Measurements from ENCODE around the gene EXD2. TPM values are rescaled to one million over a fixed set of nuclear protein-coding genes. Genes with fewer than 3 reads are reported as not detected.

EXD2 gene, protein sequence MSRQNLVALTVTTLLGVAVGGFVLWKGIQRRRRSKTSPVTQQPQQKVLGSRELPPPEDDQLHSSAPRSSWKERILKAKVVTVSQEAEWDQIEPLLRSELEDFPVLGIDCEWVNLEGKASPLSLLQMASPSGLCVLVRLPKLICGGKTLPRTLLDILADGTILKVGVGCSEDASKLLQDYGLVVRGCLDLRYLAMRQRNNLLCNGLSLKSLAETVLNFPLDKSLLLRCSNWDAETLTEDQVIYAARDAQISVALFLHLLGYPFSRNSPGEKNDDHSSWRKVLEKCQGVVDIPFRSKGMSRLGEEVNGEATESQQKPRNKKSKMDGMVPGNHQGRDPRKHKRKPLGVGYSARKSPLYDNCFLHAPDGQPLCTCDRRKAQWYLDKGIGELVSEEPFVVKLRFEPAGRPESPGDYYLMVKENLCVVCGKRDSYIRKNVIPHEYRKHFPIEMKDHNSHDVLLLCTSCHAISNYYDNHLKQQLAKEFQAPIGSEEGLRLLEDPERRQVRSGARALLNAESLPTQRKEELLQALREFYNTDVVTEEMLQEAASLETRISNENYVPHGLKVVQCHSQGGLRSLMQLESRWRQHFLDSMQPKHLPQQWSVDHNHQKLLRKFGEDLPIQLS
- total RNA-seq = 27.9 and 34.2 TPM in 2 replicates

DNA sequence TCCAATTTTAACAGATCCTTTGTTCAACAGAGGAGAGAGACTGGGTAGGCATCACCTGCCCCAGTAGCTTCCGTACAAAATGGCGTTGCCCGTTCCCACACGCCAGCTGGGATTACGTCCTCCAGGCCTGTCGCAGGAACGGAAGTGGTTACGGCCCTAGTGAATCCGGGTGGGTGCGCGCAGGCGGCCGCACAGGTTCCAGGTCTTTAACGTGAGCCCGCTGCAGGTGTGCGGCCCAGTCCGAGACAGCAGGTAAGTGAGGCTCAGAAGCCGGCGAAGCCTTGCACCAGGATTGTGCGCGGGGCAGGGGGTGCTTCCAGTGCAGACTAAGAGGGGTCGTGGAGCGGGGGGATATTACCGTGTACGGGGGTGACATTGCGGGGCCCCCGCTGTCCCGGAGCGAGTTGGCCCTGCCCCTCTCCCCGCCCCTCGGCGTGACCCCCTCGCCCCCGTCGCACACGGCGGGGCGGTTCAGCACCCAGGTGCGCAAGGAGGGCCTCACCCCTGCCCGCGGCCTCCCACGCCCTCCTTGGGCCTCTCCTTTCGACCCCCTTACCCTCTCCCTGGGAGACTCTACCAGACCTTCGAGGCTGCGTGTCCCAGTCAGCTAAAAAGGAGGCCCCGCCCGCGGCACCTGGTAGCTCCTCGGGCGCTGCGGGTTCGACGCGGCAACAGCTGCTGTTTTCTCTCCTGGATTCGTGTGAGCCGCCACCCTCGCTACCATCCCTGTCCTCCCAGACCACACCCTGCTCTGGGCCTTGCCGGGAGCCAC lies at the start of gene EXD2:
EXD2 (plus strand) TSS at position 159 of the 772 bp plus-strand sequence. CDS start 17,973 bp downstream, outside the sequence.
- no peaks in the 10 kb centered on the region for H3K36me3 ChIP-seq (ENCODE audit: control insufficient read depth, insufficient read depth, low read length)
- DNase-seq (ENCODE audit: low read depth) = peak; percentile 62
- peak within 1 kb of the TSS; percentile 98 for H3K4me3 ChIP-seq (ENCODE audit: low read depth, low read length)
- TF ChIP-seq, protein P1, sequence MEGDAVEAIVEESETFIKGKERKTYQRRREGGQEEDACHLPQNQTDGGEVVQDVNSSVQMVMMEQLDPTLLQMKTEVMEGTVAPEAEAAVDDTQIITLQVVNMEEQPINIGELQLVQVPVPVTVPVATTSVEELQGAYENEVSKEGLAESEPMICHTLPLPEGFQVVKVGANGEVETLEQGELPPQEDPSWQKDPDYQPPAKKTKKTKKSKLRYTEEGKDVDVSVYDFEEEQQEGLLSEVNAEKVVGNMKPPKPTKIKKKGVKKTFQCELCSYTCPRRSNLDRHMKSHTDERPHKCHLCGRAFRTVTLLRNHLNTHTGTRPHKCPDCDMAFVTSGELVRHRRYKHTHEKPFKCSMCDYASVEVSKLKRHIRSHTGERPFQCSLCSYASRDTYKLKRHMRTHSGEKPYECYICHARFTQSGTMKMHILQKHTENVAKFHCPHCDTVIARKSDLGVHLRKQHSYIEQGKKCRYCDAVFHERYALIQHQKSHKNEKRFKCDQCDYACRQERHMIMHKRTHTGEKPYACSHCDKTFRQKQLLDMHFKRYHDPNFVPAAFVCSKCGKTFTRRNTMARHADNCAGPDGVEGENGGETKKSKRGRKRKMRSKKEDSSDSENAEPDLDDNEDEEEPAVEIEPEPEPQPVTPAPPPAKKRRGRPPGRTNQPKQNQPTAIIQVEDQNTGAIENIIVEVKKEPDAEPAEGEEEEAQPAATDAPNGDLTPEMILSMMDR (IDR thresholded peaks at IDR 0.05; ENCODE audit: insufficient read depth, low read length, poor library complexity, severe bottlenecking) = no peak
- no peaks in the 10 kb centered on the region for H3K27me3 ChIP-seq (ENCODE audit: control insufficient read depth, insufficient read depth, low read length)

DNA sequence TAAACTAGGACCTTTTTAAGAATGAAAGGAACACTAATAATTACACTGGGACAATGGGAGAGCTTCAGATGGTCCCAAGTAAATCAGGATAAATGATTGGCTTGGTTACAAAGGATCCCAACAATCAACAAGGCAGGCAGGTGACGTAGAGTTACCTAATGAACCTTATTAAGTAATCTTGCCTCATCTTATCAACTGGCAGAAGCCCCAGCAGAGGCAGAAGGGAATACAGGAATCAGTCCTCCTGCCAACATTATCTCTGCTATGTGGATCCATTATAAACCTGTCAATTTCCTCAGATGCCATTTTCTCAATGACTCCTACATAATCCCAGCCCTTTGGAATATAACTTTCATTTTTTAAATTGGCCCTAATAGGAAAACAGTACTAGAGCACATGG lies 49.7 kb upstream of the EXD2 start:
- TF ChIP-seq, protein P1 (IDR thresholded peaks at IDR 0.05; ENCODE audit: insufficient read depth, low read length, poor library complexity, severe bottlenecking) = no peak
- DNase-seq (ENCODE audit: low read depth) = no peak
- H3K27me3 ChIP-seq (ENCODE audit: control insufficient read depth, insufficient read depth, low read length) = no peaks in the 10 kb centered on the region
- H3K36me3 ChIP-seq (ENCODE audit: control insufficient read depth, insufficient read depth, low read length) = no peaks in the 10 kb centered on the region
- no peak overlapping the region for H3K4me3 ChIP-seq (ENCODE audit: low read depth, low read length)

DNA sequence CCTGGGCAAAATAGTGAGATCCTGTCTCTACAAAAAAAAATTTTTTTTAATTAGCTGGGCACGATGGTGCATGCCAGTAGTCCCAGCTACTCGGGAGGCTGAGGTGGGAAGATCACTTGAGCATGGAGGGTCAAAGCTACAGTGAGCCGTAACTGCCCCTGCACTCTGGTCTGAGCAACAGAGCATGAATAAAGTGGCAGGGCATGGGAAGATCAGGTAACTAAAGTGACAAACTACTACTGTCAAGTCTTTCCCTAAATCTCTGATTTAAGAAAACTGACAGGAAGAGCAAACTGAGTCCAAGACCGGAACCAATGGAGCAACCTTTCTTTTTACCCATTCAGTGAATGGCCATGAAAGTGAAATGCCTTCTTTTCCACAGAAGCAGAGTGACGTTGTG lies 49.2 kb upstream of the EXD2 start:
- no peaks in the 10 kb centered on the region for H3K27me3 ChIP-seq (ENCODE audit: control insufficient read depth, insufficient read depth, low read length)
- no peaks in the 10 kb centered on the region for H3K36me3 ChIP-seq (ENCODE audit: control insufficient read depth, insufficient read depth, low read length)
- H3K4me3 ChIP-seq (ENCODE audit: low read depth, low read length) = no peak overlapping the region
- TF ChIP-seq, protein P1 (IDR thresholded peaks at IDR 0.05; ENCODE audit: insufficient read depth, low read length, poor library complexity, severe bottlenecking) = no peak
- DNase-seq (ENCODE audit: low read depth) = no peak

DNA sequence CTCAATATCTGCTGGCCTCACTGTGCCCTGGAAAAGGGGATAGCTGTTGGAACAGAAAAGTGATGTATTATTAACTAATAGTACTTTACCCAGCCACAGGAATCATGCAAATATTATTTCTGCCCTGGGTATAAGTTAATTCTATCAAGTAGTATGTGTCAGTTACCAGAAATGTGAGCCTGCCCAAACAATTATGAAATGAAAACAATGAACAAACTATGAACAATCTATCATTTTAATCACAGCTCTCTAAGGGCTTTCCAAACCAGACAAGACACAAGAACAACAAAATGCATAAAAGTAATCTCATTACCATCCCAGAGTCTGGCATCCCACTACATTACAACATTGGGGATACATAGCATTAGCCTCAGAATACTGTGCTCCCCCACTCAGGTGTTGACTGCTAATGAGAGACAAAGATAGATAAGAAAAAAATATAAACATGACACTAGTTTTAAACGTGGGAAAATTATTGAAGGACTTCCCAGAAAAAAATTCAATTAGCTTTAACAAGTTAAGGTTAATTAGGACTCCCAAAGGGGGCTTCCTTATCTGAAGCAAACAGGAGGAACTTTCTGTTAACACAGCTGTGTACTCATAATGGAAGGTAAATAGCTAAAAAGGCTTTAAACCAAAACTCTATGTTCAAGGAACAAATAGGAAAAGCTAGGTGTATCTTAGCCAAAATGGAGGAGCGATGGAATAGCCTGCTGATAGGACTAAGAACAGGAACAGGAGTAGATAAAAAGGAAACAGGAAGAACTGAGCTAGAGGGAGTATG lies 41.6 kb upstream of the EXD2 start:
- Histone ChIP-seq H3K36me3 (ENCODE audit: control insufficient read depth, insufficient read depth, low read length) (no peaks in the 10 kb centered on the region), H3K4me3 (ENCODE audit: low read depth, low read length) (no peak overlapping the region), H3K27me3 (ENCODE audit: control insufficient read depth, insufficient read depth, low read length) (no peaks in the 10 kb centered on the region)
- TF ChIP-seq, protein P1 (IDR thresholded peaks at IDR 0.05; ENCODE audit: insufficient read depth, low read length, poor library complexity, severe bottlenecking) = no peak
- DNase-seq (ENCODE audit: low read depth) = no peak

DNA sequence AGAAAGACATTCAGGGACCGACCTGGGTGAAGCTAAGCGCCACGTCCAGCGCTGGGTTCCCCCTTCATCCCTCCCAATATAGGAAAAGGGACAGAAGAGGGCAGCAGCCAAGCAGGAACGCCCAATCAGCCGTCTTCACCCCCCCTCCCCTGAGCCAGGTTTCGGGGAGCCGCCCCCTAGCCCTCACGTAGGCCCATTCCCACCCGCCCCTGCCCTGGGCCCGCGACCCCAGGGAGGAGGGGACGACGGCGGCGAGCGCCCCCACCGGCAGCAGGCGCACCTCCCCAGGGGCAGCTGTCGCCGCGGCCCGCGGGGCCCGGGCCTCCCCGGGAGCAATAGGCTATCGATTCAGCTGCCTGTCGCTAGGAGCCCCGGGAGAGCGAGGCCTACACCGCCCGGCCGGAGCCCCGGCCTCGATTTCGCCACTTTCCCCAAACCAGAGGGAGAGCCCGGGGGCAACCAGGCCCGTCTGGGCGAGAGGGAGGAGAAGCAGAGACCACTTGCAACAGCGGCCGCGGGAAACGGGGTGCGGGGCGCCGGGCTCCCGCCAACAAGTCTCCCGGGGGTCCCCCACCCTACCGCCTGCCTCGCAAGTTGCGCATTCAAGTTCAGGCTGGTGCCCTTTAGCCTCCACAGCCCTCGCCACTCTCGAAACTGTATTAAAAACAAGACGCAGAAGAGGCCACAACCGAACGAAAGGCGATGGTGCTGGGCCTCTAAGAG lies 39.7 kb upstream of the EXD2 start:
- no peak for DNase-seq (ENCODE audit: low read depth)
- no peaks in the 10 kb centered on the region for H3K36me3 ChIP-seq (ENCODE audit: control insufficient read depth, insufficient read depth, low read length)
- peak overlapping the region; percentile 79 for H3K4me3 ChIP-seq (ENCODE audit: low read depth, low read length)
- TF ChIP-seq, protein P1 (IDR thresholded peaks at IDR 0.05; ENCODE audit: insufficient read depth, low read length, poor library complexity, severe bottlenecking) = peak; percentile 38
- no peaks in the 10 kb centered on the region for H3K27me3 ChIP-seq (ENCODE audit: control insufficient read depth, insufficient read depth, low read length)

Data from kidney epithelial cell (primary cell).